Hematopoietic multipotent progenitor cell treated with erythropoietin and hydrocortisone succinate and interleukin-3 and kit ligand, for 4 days (in vitro differentiated cells): ENCODE data around the gene ASB15.

ENCODE experiments used
- DNase-seq: peaks from one replicate; pipeline ENCODE4 v3.0.0-alpha.2; 2015

Gene ASB15

GRCh38 chr7:123637878-123638277 lies 36.3 kb downstream of the ASB15 start:
- no peak for DNase-seq

GRCh38 chr7:123639631-123640030 lies 38.0 kb downstream of the ASB15 start:
- no peak for DNase-seq

- DNase-seq: no peak
Observed at GRCh38 chr7:123640583-123640982, 39.0 kb downstream of the ASB15 start.

GRCh38 chr7:123641901-123642300 lies 40.3 kb downstream of the ASB15 start:
- DNase-seq: no peak

GRCh38 chr7:123643495-123644441 lies 42.1 kb downstream of the ASB15 start:
- no peak for DNase-seq

GRCh38 chr7:123645516-123645915 lies 43.9 kb downstream of the ASB15 start:
- DNase-seq: no peak

GRCh38 chr7:123647106-123647730 lies 45.6 kb downstream of the ASB15 start:
- DNase-seq: no peak

- no peak for DNase-seq
Observed at GRCh38 chr7:123649964-123650363, 48.3 kb downstream of the ASB15 start.

- DNase-seq: no peak
Observed at GRCh38 chr7:123650595-123650994, 49.0 kb downstream of the ASB15 start.

GRCh38 chr7:123652406-123652805 lies 50.8 kb downstream of the ASB15 start:
- DNase-seq: no peak

GRCh38 chr7:123653162-123653561 lies 51.5 kb downstream of the ASB15 start:
- no peak for DNase-seq

- DNase-seq: no peak
Observed at GRCh38 chr7:123655614-123656013, 54.0 kb downstream of the ASB15 start, which contains the start of gene LMOD2. LMOD2 (plus strand) TSS chr7:123655866; CDS start chr7:123655964, 98 bp downstream.

GRCh38 chr7:123656544-123657303 lies 55.1 kb downstream of the ASB15 start:
- DNase-seq: no peak

GRCh38 chr7:123657304-123657685 lies 55.7 kb downstream of the ASB15 start:
- DNase-seq: no peak

GRCh38 chr7:123658023-123658422 lies 56.4 kb downstream of the ASB15 start:
- DNase-seq: no peak

GRCh38 chr7:123660514-123661354 lies 59.1 kb downstream of the ASB15 start:
- DNase-seq: no peak

- no peak for DNase-seq
Observed at GRCh38 chr7:123661765-123662164, 60.1 kb downstream of the ASB15 start.

GRCh38 chr7:123662293-123662692 lies 60.7 kb downstream of the ASB15 start:
- DNase-seq: no peak

GRCh38 chr7:123662755-123663154 lies 61.1 kb downstream of the ASB15 start:
- DNase-seq: no peak

GRCh38 chr7:123663200-123663599 lies 61.6 kb downstream of the ASB15 start:
- no peak for DNase-seq

GRCh38 chr7:123665157-123665556 lies 63.5 kb downstream of the ASB15 start:
- no peak for DNase-seq

- no peak for DNase-seq
Observed at GRCh38 chr7:123665896-123666295, 64.3 kb downstream of the ASB15 start.
